PC-9 (cell line): ENCODE measurements around the gene TAL1. TPM values are rescaled to one million over a fixed set of nuclear protein-coding genes. Genes with fewer than 3 reads are reported as not detected.
"Not testable (repeated sequence)": the region's sequence is repeated elsewhere in the genome, so short reads cannot be mapped to it uniquely, and the experiment has no call there.

ENCODE experiments used
- Bru-seq: library from RNA; stranded (reverse); fragments of 400-500 nt; gene quantifications from one replicate; lab custom pipeline; 2021; lab: Mats Ljungman, UMichigan
- BruChase-seq, 2 experiments: library from RNA; stranded (reverse); fragments of 400-500 nt; gene quantifications; one replicate each; lab custom pipeline; 2021; lab: Mats Ljungman, UMichigan
- BruUV-seq: library from RNA; stranded (reverse); fragments of 400-500 nt; replicated peaks from 2 replicates; lab custom pipeline; 2021; lab: Mats Ljungman, UMichigan
- CTCF ChIA-PET: fragments of 300-600 bp; sonication (Branson Sonifier 250); formaldehyde crosslinking; loops from one replicate; lab custom pipeline; 2022; ENCODE audit warnings: antibody characterized with exemption; lab: Charles Lee
- POLR2A ChIA-PET: fragments of 300-600 bp; sonication (Branson Sonifier 250); formaldehyde crosslinking; loops from one replicate; lab custom pipeline; 2022; ENCODE audit warnings: antibody characterized with exemption; ENCODE audit not compliant: unreplicated experiment; lab: Charles Lee
- DNase-seq, 2 experiments: peaks; one replicate each; pipeline versions ENCODE4 v3.0.0 to v3.0.0-alpha.2; 2015 to 2022; ENCODE audit warnings: mixed read lengths in 1 of 2
- H2AFZ ChIP-seq: fragments of 200-600 bp; sonication (generic); 2 replicates; pipeline ENCODE4 v1.8.1; 2017; ENCODE audit warnings: antibody characterized with exemption
- H3F3A ChIP-seq: fragments of 200-600 bp; sonication (generic); 2 replicates; pipeline ENCODE4 v1.8.1; 2017; ENCODE audit warnings: antibody characterized with exemption, mild to moderate bottlenecking, low read depth; ENCODE audit not compliant: insufficient read depth
- H3K27ac ChIP-seq: fragments of 200-600 bp; sonication (generic); 2 replicates; pipeline ENCODE4 v1.6.1; 2016; ENCODE audit warnings: mixed run types
- H3K27me3 ChIP-seq: fragments of 200-600 bp; sonication (generic); 2 replicates; pipeline ENCODE4 v1.6.1; 2016; ENCODE audit warnings: low read depth, mixed run types; ENCODE audit not compliant: insufficient read depth
- H3K36me3 ChIP-seq: fragments of 200-600 bp; sonication (generic); 2 replicates; pipeline ENCODE4 v1.6.1; 2016; ENCODE audit warnings: low read depth, mixed run types
- H3K4me1 ChIP-seq: fragments of 200-600 bp; sonication (generic); replicated peaks from 2 replicates; pipeline ENCODE4 v1.6.1; 2016; ENCODE audit warnings: mixed run types; ENCODE audit not compliant: insufficient read depth
- H3K4me2 ChIP-seq: fragments of 200-600 bp; sonication (generic); 2 replicates; pipeline ENCODE4 v1.6.1; 2017; ENCODE audit warnings: mixed run types
- H3K4me3 ChIP-seq: fragments of 200-600 bp; sonication (generic); 2 replicates; pipeline ENCODE4 v1.6.1; 2016; ENCODE audit warnings: mixed run types
- H3K79me2 ChIP-seq: fragments of 200-600 bp; sonication (generic); 2 replicates; pipeline ENCODE4 v1.6.1; 2017; ENCODE audit warnings: low read depth, mixed run types
- H3K9me2 ChIP-seq: fragments of 200-600 bp; sonication (generic); 2 replicates; pipeline ENCODE4 v1.8.1; 2017; ENCODE audit warnings: mild to moderate bottlenecking; ENCODE audit not compliant: insufficient read depth
- H3K9me3 ChIP-seq: fragments of 200-600 bp; sonication (generic); 2 replicates; pipeline ENCODE4 v1.8.1; 2016; ENCODE audit warnings: low read depth; ENCODE audit not compliant: insufficient read depth
- H4K20me1 ChIP-seq: fragments of 200-600 bp; sonication (generic); 2 replicates; pipeline ENCODE4 v1.8.1; 2017; ENCODE audit not compliant: insufficient read depth
- CTCF ChIP-seq: fragments of 200-600 bp; sonication (generic); conservative IDR thresholded peaks from 2 replicates; pipeline ENCODE4 v1.6.1; 2017; ENCODE audit warnings: mixed run types, antibody characterized with exemption, mild to moderate bottlenecking, moderate library complexity
- EZH2 ChIP-seq: fragments of 200-600 bp; sonication (generic); IDR thresholded peaks from 2 replicates; pipeline ENCODE4 v1.8.0; 2017; ENCODE audit warnings: antibody characterized with exemption, low read depth
- intact Hi-C: fragments of 100-400 bp; cut with micrococcal nuclease; formaldehyde crosslinking; loops from one replicate; pipeline ENCODE4 v1.10.0; 2022; ENCODE audit not compliant: unreplicated experiment
- long read RNA-seq: library from polyadenylated mRNA; stranded (forward); transcript quantifications from one replicate; pipeline ENCODE4 v2.0.0, GENCODE V29; 2022
- total RNA-seq: library from RNA; stranded (reverse); gene quantifications from 2 replicates; pipeline ENCODE4 v1.2.3, GENCODE V29; 2021

The TAL1 gene
- total RNA-seq (not detected in 2 replicates), Bru-seq, nascent RNA (not detected), BruChase-seq, experiment 1, labeled RNA remaining after a 2-hour chase (percentile 7 among the genes with signal in this experiment), BruChase-seq, experiment 2, labeled RNA remaining after a 6-hour chase (percentile 5 among the genes with signal in this experiment)
- long read RNA-seq: 0 reads

GRCh38 chr1:47232187-47232874 is at the start of gene TAL1:
Gene TAL1 (minus strand): TSS chr1:47232225. CDS start chr1:47225888, 6,337 bp downstream.
- H3K4me3 ChIP-seq: no peak within 1 kb of the TSS
- peaks cover 35% of the 10 kb centered on the region; the same call in 1 of the 2 replicates for H3K27me3 ChIP-seq
- POLR2A ChIA-PET: no interaction called here
- no peaks in the 10 kb centered on the region for H3K9me2 ChIP-seq
- H3K36me3 ChIP-seq: no peaks in the 10 kb centered on the region
- no peaks in the 10 kb centered on the region for H4K20me1 ChIP-seq
- H2AFZ ChIP-seq: no peak within 1 kb of the TSS
- DNase-seq: no peak
- no peaks in the 10 kb centered on the region for H3K4me1 ChIP-seq
- H3K9me3 ChIP-seq: no peaks in the 10 kb centered on the region
- TF ChIP-seq EZH2 (no peak), CTCF (no peak)
- no peaks in the 10 kb centered on the region for H3F3A ChIP-seq
- no peak within 1 kb of the TSS for H3K4me2 ChIP-seq
- H3K79me2 ChIP-seq: no peaks in the 10 kb centered on the region
- intact Hi-C loops: no loop called here
- H3K27ac ChIP-seq: no peak within 1 kb of the TSS
- CTCF ChIA-PET: no interaction called here
- BruUV-seq: no TSS peak

DNA sequence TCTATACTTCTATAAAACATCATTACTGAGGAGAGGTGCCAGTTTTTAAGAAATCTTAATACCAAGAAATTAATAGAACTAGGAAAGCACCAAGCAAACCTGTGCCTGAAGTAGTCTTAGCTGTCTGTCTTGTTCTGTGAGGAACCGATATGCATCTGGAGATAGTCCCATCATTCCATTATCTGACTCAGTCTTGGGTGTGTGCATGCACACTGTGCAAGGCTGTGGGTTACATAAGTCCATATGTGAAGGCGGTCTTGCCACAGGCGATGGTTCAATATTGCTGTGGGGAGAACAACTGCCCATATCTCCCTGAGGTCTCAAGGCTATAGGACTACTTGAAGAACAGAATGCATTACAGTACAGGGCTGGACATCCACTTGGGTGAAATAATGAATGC is 48.1 kb upstream of the TAL1 start:
- POLR2A ChIA-PET: no interaction called here
- Histone ChIP-seq H3K4me3 (no peak overlapping the region), H4K20me1 (no peaks in the 10 kb centered on the region), H3K4me2 (no peak overlapping the region), H2AFZ (no peak overlapping the region), H3K27me3 (no peaks in the 10 kb centered on the region), H3K4me1 (no peaks in the 10 kb centered on the region), H3K79me2 (0 out of 2 replicates have a peak, but pooled peaks cover 8% of the 10 kb centered on the region), H3K9me2 (no peaks in the 10 kb centered on the region), H3K27ac (no peak overlapping the region), H3K36me3 (peaks cover 14% of the 10 kb centered on the region), H3F3A (0 out of 2 replicates have a peak, but pooled peaks cover under 1% of the 10 kb centered on the region), H3K9me3 (no peaks in the 10 kb centered on the region)
- CTCF ChIA-PET: no interaction called here
- no TSS peak for BruUV-seq
- intact Hi-C loops: no loop called here
- no peak for DNase-seq
- TF ChIP-seq EZH2 (no peak), CTCF (no peak)

- CTCF ChIA-PET: no interaction called here
- intact Hi-C loops: no loop called here
- Histone ChIP-seq H3K27ac (no peak overlapping the region), H3K4me3 (no peak overlapping the region), H3K9me3 (no peaks in the 10 kb centered on the region), H2AFZ (no peak overlapping the region), H3K79me2 (0 out of 2 replicates have a peak, but pooled peaks cover 8% of the 10 kb centered on the region), H3K4me2 (no peak overlapping the region), H3K4me1 (no peaks in the 10 kb centered on the region), H3K27me3 (no peaks in the 10 kb centered on the region), H3K36me3 (peaks cover 19% of the 10 kb centered on the region), H4K20me1 (no peaks in the 10 kb centered on the region), H3F3A (peaks cover 5% of the 10 kb centered on the region; the same call in 1 of the 2 replicates), H3K9me2 (no peaks in the 10 kb centered on the region)
- BruUV-seq: no TSS peak
- POLR2A ChIA-PET: no interaction called here
- no peak for DNase-seq
- TF ChIP-seq EZH2 (no peak), CTCF (no peak)
Observed at GRCh38 chr1:47276850-47277249, 44.8 kb upstream of the TAL1 start.

GRCh38 chr1:47275811-47276210 is 43.8 kb upstream of the TAL1 start:
- H3K4me1 ChIP-seq, intact Hi-C loops, H3K9me2 ChIP-seq, H2AFZ ChIP-seq, DNase-seq, CTCF ChIA-PET, H3F3A ChIP-seq, H3K27me3 ChIP-seq, H3K4me2 ChIP-seq, H3K27ac ChIP-seq, H3K9me3 ChIP-seq, H4K20me1 ChIP-seq, BruUV-seq, POLR2A ChIA-PET, H3K79me2 ChIP-seq, H3K4me3 ChIP-seq: not testable (repeated sequence)
- peaks cover 24% of the 10 kb centered on the region for H3K36me3 ChIP-seq

- H3K4me2 ChIP-seq, CTCF ChIA-PET, H3K4me3 ChIP-seq, H2AFZ ChIP-seq, H3K4me1 ChIP-seq, H3K9me2 ChIP-seq, H4K20me1 ChIP-seq, DNase-seq, BruUV-seq, H3K9me3 ChIP-seq, H3K27ac ChIP-seq, H3K79me2 ChIP-seq, POLR2A ChIA-PET, H3K27me3 ChIP-seq: not testable (repeated sequence)
- intact Hi-C loops: loop anchor here (5.0 kb wide), 1 partner anchor 37 kb away; no protein-coding TSS in a partner anchor
- H3K36me3 ChIP-seq: peaks cover 10% of the 10 kb centered on the region
- peaks cover 18% of the 10 kb centered on the region for H3F3A ChIP-seq
Observed at GRCh38 chr1:47265529-47265928, 33.5 kb upstream of the TAL1 start.
